NCI-H1436 treated with DMSO at 0.1 percent for 48 hours (cell line): Measurements from ENCODE around the gene SFI1.

Source experiments
- DNase-seq: peaks from one replicate; lab custom pipeline; 2025; lab: John Stamatoyannopoulos, UW

SFI1 gene

GRCh38 chr22:31618471-31619176 lies 122.3 kb downstream of the SFI1 start:
- DNase-seq: no peak

DNA sequence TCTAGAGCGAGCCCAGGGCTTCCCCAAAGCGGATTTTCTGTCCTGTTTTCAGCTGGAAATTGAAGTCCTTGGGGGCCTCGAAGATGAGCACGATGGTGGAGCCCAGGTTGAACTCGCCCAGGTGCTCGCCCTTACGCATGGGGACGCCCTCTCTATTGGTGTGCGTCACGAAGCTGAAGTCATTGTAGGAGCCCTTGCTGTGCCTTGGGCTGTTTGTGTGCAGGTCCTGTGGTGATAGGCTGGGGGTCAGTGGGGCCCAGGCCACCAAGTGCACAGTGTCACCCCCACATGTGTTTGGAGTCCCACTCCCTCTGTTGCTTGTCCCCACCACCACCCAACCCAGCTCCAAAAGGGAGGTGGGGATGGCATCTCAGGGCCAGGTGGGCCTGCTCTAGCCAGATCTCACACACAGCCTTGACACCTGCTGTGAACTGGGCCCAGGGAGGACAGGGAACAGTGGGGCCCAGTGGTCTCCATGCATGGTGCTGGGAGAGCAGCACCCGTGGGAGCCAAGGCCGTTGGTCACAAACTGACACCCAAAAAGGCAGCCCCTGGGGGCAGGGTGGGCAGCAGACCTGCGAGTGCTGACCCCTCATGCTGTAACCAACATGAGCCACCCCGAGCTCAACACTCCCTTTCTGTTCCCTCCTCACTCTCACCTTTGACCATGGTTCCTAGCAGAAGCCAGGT lies 123.4 kb downstream of the SFI1 start:
- DNase-seq: no peak

DNA sequence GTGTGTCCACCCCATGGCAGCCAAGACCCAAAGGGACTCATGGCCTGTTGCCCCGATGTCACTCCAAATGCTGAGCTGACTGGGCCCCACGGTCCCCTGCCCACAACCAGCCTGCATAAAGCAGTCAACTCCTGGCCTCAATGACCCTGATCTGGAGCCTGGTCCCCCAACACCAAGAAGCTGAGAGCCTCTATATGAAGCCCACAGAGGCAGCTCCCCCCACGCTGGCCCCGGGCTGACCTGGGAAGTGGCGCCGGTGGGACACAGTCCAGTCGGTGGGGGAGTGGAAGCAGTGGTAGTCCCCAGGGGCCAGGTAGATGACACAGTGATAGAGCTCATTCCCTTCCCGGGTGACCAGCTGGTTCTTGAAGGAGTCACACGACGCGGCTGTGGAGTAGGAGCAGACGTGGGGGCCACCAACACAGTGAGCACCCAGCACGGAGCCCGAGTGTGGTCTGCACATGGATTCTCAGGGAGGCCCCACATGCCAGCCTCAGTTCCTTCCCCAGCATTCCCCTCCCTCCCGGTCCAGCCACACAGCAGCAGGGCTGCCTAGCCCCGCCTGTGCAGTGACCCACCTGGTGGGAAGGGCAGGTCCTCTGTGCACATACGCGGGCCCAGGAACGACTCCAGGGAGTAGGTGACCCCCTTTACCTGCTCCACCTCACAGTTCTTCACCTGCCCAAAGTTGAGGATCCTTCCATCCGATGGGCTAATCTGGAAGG lies 124.6 kb downstream of the SFI1 start:
- DNase-seq: no peak

DNA sequence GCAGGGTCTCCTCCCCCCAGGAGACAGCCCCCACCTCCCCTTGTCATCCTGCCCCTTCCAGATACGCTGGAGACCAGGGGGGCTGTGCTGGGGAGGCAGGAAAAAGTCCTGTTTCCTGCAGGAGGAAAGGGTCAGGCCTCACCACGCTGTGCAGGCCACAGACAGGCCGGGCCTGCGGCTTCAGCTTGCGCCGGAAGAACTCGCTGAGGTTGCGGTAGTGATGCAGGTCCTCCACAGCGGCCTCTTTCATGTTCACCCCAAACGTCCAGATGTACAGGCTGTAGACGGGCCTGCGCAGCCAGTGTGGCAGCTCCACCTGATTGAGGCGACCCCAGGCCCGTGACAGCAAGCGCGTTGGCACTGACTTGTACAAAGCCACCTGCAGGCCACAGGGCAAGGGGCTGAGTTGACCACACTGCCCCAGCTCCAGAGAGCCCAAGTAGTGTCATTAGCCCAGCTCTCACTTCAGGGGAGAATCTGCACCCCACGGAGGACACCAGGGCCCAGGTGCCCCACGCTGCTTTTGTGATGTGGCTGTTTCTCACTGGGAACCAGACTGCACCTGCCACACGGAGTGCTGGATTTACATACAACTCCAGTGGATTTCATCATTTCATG lies 125.3 kb downstream of the SFI1 start:
- no peak for DNase-seq

DNA sequence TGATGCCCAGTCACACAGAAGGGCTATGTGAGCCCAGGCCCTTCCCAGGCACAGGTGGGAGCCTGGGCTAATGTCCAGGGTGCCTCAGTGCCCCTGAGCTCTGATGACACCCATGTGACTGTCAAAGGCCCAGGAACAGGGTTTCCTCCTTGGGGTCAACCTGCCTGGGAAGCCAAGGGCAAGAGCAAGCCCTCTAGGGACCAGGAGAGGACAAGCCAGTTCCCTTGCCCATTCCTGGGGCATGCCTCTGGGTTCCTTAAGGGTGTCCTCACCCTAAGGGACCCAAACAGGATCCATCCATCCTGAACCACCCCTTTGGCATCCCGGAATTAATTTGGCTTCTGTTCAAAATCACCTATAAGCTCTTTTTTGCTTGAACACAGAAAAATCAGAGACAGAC lies 126.6 kb downstream of the SFI1 start:
- no peak for DNase-seq

- DNase-seq: no peak
Observed at GRCh38 chr22:31623592-31624304, 127.4 kb downstream of the SFI1 start.

DNA sequence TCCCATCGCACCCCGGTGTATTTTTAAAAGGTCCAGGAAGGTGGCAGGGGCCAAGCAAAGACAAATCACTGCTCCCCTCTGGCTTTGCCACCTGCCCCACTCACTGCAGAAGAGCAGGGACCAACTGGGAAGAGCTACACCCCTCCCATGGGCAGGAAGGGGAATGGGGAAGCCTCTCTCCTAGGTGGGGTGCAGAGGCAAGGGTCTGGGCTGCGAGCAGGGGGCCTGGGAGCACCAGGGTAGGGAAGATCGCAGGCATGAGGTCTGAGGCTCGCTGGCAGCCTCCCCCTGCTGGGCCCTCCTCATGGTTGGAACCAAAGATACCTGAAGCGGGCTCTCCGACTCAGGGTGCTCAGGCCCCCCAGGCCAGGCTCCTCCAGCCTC lies 128.9 kb downstream of the SFI1 start:
- no peak for DNase-seq

DNA sequence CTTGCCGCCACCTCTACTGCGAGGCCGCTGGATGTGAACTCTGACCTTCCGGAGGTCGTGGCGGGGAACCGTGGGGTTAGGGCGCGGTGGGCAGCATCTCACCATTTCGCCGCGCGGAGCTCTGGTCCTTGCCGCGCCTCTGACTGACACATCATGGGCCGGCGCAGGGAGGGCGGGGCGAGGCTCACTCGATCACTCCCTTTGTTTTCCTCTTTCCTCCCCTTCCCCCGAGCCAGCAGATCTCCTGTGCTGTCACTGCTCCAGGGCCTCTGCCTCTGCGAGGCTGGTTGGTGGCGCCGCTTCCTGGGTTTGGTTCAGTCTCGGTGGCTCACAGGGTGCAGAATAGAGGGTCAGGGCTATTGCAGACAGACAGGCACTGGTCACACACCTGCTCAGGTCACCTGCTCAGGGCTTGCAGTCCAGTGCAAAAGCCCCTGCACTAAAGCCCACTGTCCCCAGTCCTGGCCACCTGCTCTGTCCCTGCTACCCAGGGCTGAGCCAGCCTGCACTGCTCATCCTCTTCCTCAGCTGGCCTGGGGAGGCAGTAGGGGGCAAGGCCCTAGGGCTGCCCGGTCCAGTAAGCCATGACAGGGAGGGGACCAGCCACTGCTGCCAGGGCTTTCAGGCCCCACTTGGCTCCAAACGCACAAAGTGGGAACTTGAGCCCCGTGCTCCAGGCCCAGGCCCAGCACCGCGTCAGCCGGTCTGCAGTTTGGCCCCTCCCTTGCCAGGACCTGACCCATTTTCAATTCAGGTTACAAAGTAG lies 129.5 kb downstream of the SFI1 start:
- no peak for DNase-seq

GRCh38 chr22:31626427-31627150 lies 130.3 kb downstream of the SFI1 start:
- no peak for DNase-seq

- DNase-seq: no peak
Observed at GRCh38 chr22:31627223-31627731, 130.9 kb downstream of the SFI1 start.

- DNase-seq: no peak
Observed at GRCh38 chr22:31628362-31628761, 132.0 kb downstream of the SFI1 start.

GRCh38 chr22:31628969-31629708 lies 132.8 kb downstream of the SFI1 start:
- no peak for DNase-seq

DNA sequence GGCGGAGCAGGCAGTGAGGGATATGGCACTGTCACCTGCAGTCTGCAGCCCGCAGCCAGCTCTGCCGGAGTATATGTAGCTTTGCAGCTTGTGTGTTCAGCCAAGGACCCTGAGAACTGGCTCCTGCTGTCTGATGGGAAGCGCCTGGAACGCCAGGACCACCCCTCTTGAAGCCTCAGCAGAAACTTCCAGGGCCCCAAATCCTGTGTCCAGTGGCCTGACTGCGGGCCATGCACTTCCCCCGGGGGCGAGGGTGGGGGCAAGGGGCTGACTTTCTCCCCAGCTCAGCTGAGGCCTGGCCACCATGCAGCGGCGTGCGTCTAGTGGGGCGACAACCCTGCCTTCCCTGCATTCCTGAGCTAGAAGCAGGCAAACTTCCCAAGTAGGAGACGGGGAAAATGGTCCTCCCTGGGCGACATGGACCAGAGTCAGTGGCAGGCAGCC lies 133.4 kb downstream of the SFI1 start:
- DNase-seq: no peak

GRCh38 chr22:31630331-31631329 lies 134.3 kb downstream of the SFI1 start:
- no peak for DNase-seq

DNA sequence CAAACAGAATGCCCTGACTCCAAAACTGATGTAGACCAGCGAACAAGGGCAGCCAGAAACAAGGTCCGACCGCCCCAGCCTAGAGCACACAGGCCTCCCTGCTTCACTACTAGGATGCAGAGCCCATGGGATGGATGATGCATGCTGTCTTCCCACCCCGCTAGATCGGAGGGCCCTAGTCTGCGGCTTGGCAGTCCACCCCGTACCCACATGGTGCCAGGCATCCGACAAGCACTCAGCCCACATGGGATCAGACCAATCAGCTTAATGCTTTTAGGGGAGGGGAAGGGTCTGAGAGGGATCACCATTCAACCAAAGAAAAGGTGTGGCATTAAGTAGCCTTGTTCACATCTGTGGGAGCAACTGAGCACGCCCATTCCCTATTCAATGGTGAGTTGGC lies 135.1 kb downstream of the SFI1 start:
- no peak for DNase-seq

- DNase-seq: no peak
Observed at GRCh38 chr22:31635638-31636306, 139.4 kb downstream of the SFI1 start.

GRCh38 chr22:31637447-31637890 lies 141.1 kb downstream of the SFI1 start:
- no peak for DNase-seq
